H54 (cell line): Measurements from ENCODE around the gene LILRA1.
A peak's percentile ranks its signal among the peaks of the same experiment; 100 is the strongest.
"Not testable (repeated sequence)": the region's sequence is repeated elsewhere in the genome, so short reads cannot be mapped to it uniquely, and the experiment has no call there.

Experiments used
- DNase-seq: peaks from one replicate; pipeline ENCODE4 v3.0.0; 2011; ENCODE audit warnings: low spot score, mixed read lengths; ENCODE audit not compliant: insufficient read length
- FAIRE-seq: peaks from 3 replicates; lab custom pipeline; 2011; peaks lifted over from hg19 to GRCh38; lab: Jason Lieb, UNC
- POLR2A ChIP-seq: IDR thresholded peaks from 2 replicates; pipeline ENCODE4 v1.6.1; 2011; ENCODE audit warnings: low read depth, mild to moderate bottlenecking, low read length

The LILRA1 gene

DNA sequence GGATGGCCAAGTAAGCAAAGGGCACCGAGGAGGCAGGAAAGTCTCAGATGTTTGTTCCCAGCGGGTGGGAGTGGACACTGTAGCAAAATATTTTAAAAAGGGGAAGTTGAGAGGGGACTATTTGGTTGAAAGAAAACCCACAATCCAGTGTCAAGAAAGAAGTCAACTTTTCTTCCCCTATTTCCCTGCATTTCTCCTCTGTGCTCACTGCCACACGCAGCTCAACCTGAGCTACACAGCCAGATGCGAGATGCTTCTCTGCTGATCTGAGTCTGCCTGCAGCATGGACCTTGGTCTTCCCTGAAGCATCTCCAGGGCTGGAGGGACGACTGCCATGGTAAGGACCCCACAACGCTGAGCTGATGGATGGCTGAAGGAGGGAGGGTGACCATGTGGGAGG, at the start of gene LILRA1:
TSS of gene LILRA1 (plus strand) at position 188 of the 400 bp plus-strand sequence. CDS start 613 bp downstream, outside the sequence.
- not testable (repeated sequence) for DNase-seq, FAIRE-seq

DNA sequence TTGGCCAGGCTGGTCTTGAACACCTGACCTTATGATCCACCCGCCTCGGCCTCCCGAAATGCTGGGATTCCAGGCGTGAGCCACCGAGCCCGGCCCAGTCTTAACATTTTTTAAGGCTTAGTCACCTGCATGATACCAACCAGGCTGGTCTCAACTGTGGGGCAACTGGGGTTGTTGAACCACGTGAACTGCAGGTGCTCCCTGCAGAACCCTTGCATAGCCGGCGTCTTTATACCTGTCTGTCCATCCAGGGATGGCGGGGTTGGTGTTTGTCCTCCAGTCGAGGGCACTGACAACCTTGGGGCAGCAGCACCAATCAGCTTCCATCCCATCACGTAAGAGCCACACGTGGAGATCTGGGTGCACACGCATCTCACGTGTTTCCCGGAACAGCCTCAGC, 44.6 kb upstream of the LILRA1 start:
- FAIRE-seq (no peak), DNase-seq (no peak)
- TF ChIP-seq POLR2A, result no peak

DNA sequence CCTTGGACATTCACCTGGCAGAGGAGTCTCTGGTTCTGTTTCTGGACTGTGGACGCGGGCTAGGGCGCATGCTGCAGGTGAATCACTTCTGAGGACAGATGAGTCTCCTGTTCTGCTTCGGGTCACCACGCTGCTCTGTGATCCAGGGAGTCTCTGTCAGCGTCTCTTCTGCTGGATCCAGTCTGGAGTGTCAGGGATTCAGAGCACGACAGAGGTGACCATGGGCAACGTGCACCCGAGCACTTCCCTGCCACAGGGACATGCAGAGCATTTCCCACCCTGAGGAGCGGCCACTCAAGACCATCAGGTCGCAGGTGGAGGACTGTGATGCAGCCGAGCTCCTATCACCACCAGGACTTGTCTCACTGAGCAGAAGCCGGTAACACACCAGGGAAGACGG, 44.2 kb upstream of the LILRA1 start:
- FAIRE-seq (no peak), DNase-seq (no peak)
- no peak for TF ChIP-seq POLR2A

DNA sequence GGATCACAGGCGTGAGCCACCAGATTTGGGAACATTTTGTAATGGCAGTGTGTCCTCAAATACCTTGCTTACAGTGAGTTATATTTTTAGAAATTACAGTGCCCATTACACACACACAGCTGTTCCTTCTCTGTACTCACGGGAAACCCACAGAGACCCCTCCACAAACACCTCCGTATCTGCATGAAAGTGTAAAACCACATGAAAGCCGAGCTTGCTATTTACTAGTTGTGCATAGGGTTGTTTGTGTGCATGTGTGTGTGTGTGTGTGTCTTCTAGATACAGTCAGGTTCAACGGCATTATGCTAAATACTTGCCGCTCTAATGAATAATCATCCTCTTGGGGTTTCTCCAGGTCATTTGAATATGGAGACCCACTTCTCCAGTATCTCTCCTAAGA, 42.1 kb upstream of the LILRA1 start:
- FAIRE-seq (no peak), DNase-seq (no peak)
- no peak for TF ChIP-seq POLR2A

DNA sequence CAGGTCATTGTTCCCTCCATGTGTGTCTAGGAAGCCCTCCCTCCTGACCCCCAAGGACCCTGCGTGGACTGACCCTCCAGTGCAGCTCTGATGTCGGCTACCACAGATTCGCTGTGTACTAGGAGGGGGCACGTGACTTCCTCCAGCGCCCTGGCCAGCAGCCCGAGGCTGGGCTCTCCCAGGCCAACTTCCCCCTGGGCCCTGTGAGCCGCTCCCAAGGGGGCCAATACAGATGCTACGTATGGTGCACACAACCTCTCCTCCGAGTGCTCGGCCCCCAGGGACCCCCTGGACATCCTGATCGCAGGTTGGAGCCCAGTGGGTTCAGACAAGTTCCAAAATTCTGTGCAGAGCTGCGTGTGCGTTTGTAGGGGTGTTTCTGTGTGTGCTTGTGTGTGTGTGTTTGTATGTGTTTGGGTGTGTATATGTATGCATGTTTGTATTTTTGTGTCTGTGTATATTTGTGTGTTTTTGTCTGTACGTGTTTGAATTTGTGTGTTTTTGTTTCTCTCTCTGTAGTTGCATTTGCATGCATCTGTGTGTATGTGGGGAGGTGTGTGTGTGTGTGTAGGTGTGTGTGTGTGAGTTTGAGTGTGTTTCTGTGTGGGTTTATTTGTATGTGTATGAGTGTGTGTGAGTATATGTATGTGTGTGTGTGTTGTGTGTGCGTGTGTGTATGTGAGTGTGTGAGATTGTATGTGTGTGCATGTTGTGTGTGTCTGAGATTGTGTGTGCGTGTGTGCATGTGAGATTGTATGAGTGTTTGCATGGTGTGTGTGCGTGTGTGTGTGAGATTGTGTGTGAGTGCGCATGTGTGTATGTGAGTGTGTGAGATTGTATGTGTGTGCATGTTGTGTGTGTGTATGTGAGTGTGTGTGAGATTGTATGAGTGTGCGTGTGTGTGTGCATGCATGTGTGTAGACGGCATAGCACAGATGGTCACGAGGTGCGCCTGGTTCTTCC, 41.2 kb upstream of the LILRA1 start:
- no peak for TF ChIP-seq POLR2A
- DNase-seq (no peak), FAIRE-seq (no peak)

DNA sequence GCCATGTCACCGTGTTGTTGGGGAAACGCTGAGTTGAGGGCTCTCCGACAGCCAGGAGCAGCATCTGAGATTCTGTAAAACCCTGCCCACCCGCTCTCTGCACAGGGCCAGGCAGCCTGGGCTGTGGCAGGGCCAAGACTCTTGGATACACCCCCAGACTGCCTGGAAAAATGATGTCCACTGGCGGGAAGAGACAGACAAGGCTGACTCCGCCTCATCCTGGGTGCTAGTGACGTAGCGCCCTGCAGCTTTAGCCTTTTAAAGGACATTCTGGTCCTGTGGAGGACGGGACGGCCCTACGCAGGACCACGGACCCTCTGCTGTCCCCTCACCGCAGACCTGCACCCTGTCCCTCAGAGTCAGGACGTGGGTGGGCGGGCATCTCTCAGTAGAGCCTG, 40.5 kb upstream of the LILRA1 start:
- TF ChIP-seq POLR2A, result no peak
- FAIRE-seq (no peak), DNase-seq (no peak)

DNA sequence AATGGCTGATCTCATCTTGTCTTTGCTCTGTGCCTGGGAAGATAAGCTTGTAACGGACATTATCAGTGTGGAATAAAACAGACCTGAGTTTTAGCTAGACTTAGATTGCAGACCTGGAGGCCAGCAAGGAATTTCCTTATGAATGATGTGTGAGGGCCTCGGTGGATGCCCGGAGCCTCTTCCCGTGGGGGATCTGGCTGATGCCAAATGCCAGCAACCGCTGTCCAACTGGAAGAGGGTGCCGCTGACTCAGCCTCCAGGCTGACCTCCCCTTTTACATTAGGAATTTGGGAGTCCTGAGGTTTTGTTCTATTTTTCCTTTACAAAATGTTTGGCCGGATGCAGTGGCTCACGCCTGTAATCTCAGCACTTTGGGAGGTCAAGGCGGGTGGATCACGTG, 39.4 kb upstream of the LILRA1 start:
- FAIRE-seq (no peak), DNase-seq (no peak)
- no peak for TF ChIP-seq POLR2A

DNA sequence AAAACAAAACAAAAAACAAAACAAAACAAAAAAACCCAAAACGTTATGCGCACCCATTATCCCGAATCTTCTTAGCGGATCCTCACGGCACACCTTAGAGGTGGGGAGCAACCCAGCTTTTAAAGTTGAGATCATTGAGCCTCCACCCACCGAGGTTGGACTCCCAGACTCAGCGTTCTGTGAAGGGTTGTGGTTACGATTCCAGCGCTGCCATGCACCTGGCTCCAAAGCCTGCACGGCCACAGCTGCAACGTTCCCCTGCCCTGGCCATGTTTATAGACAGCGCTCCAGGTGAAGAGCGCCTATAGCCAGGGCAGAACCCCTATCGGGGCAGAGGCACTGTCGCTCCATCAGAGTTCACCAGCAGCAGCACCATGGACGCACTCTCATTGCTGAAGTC, 38.5 kb upstream of the LILRA1 start:
- no peak for TF ChIP-seq POLR2A
- DNase-seq, result no peak
- FAIRE-seq, result no peak

DNA sequence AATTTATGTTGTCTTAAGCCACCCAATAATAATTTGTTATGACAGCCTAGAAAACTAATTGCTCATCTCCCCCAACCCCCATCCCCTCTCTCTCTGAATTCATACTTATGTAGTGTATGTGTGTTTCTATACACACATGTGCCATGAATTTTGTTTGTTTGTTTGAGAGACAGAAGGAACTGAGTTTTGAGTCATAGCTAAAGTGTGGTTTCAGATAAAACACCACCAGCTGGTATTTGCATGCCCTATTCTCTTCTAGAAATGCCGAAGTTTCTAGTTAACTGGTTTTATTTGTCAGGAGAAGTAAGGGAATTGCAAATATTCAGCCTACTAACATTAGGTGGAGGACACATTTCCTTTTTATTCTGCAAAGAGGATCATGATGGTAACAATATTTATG, 37.2 kb upstream of the LILRA1 start:
- no peak for TF ChIP-seq POLR2A
- no peak for FAIRE-seq

DNA sequence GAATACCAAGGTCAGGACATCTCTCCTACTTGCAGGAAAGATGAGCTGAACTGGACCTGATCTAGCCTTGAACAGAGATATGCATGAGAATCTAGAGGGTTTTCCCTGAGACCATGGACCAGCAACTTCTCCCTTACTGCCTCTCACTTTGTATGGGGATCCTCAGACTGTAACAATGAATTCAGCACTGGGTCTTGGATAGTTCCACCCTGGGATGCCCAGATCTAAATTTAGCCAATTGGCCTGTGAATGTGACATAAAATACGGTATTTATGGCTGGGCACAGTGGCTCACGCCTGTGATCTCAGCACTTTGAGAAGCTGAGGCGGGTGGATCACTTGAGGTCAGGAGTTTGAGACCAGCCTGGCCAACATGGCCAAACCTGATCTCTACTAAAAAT, 35.1 kb upstream of the LILRA1 start:
- DNase-seq, result no peak
- FAIRE-seq, result no peak
- no peak for TF ChIP-seq POLR2A

More for the DNA sequence above, 37.2 kb upstream of the LILRA1 start:
- no peak for DNase-seq

DNA sequence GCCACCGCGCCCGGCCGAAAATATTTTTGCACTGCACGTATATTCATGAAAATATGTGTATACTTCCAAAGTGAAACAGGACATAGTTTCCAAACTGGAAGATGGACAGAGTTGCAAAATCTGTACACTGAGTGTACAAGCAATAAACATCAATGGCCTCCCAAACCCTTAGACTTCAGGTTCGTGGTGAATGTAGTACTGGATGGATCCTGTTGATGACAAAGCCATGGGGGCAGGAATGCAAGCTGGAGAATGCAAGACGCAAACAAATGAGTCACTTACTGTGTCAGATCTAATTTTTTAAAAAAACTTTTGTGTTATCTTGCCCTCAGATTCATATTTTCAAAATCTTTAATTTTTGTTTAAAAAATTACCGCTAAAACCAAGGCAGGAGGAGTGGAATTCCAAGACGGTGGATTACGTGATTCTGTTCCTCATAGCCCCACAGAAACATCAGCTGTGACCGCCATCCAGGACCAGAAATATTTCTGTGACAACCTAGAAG, 32.5 kb upstream of the LILRA1 start:
- DNase-seq, result no peak
- no peak for FAIRE-seq
- TF ChIP-seq POLR2A, result no peak

DNA sequence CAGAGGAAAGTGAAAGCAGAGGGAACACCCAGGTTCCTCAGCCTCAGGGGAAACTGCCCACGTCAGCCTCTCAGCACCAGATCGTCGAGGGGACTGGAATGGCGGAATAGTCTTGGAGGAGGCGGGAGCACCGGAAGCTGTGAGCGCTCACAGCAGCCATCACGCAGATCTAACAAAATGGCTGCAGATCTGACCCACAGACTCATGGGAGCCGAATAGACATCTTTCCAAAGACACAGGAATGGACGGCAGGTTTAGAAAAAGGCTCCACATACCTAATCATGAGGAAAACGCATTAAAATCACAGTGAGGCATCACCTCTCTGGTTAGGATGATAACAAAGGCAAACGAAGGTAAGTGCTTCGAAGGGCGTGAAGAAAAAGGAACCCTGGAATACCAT, 31.6 kb upstream of the LILRA1 start:
- TF ChIP-seq POLR2A, result peak; percentile 33; the same call in 1 of the 2 replicates
- FAIRE-seq (no peak), DNase-seq (no peak)

DNA sequence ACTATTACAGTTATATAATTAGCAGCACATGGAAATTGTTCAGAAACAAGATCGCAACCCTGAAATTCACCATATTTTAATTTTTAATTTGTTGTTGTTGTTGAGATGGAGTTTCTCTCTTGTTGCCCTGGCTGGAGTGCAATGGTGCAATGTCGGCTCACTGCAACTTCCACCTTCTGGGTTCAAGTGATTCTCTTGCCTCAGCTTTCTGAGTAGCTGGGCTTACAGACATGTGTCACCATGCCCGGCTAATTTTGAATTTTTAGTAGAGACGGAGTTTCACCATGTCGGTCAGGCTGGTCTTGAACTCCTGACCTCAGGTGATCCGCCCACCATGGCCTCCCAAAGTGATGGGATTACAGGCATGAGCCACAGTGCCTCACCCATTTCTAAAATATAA, 30.2 kb upstream of the LILRA1 start:
- FAIRE-seq, DNase-seq: not testable (repeated sequence)

DNA sequence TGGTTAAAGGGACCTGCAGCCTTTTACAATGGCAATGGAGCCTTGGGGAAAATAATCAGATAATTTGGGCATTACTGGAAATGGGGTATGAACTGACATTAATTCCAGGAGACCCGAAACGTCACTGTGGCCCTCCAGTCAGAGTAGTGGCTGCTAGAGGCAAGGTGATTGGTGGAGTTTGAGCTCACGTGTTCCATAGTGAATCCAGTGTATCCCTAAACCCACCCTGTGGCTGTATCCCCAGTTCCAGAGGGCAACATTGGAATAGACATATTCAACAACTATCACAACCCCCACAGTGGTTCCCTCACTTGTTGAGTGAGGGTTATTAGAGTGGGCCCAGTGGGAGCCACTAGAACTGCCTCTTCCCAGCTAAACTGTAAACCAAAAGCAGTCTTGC, 23.1 kb upstream of the LILRA1 start:
- FAIRE-seq (no peak), DNase-seq (no peak)
- TF ChIP-seq POLR2A, result no peak

DNA sequence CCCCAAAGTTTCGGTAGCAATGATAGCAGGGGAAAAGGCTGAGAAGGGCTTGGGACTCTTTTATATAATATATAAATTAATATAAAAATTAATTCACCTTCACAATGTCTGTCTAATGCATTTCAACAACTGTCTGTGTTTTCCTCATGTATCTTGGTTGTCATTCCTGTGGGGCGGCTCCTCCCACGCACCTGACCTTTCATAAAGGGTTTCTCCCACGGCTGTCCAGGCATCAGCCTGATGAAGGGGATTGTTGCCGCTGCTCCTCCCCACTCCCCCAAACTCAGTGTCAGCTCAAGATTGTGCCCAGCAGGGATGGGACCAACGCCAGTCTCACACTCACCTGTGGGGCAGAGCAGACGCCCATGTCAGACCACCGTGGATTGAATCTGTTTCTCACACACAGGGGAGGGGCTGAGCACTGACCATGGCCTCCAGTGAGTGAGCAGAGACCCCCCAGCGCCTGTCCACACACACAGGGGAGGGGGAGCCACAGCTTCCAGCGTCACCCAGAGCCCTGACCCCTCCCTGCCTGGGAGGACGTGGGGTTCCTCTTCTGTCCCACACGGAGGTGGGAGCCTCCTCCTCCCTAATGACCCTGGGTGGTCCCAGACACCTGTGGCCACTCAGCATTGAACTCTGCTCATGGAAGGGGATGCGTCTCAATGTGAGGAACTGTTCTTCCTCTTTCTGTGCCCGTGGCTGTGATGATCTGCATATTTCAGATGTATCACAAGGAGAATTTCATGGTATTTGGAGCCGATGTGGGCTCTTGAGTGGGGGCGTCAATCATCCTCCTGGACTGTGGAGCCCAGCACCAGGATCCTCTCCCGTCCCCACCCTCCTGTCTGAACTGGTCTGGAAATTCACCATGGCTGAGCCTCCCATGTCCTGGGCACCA, 21.5 kb upstream of the LILRA1 start:
- not testable (repeated sequence) for DNase-seq, FAIRE-seq
